ACC112 (cell line): ENCODE results near the gene HMGCR.

ENCODE experiments used
- H2AFZ ChIP-seq: fragments of 200-600 bp; sonication (generic); one replicate; pipeline ENCODE4 v1.6.0; 2017; ENCODE audit warnings: antibody characterized with exemption, low read length; ENCODE audit not compliant: unreplicated experiment
- H3K27ac ChIP-seq: fragments of 200-600 bp; sonication (generic); 2 replicates; pipeline ENCODE4 v1.5.1; 2014; ENCODE audit warnings: low read depth, mild to moderate bottlenecking, antibody characterized with exemption, low read length, moderate library complexity
- H3K27me3 ChIP-seq: fragments of 200-600 bp; sonication (generic); 2 replicates; pipeline ENCODE4 v1.6.1; 2014; ENCODE audit warnings: mild to moderate bottlenecking, antibody characterized with exemption, low read length, moderate library complexity, mixed read lengths; ENCODE audit not compliant: insufficient read depth
- H3K36me3 ChIP-seq: fragments of 200-600 bp; sonication (generic); 2 replicates; pipeline ENCODE4 v1.6.1; 2016; ENCODE audit warnings: mild to moderate bottlenecking, antibody characterized with exemption, low read length, moderate library complexity, mixed read lengths; ENCODE audit not compliant: insufficient read depth
- H3K4me1 ChIP-seq: fragments of 200-600 bp; sonication (generic); one replicate; pipeline ENCODE4 v1.6.1; 2016; ENCODE audit warnings: low read length, mixed read lengths; ENCODE audit not compliant: insufficient read depth, unreplicated experiment, control insufficient read depth
- H3K4me3 ChIP-seq: fragments of 200-600 bp; sonication (generic); 2 replicates; pipeline ENCODE4 v1.5.1; 2014; ENCODE audit warnings: mild to moderate bottlenecking, low read depth, low read length
- H3K79me2 ChIP-seq: fragments of 200-600 bp; sonication (generic); one replicate; pipeline ENCODE4 v1.6.0; 2016; ENCODE audit warnings: low read length; ENCODE audit not compliant: control insufficient read depth, unreplicated experiment, insufficient read depth

HMGCR gene

GRCh38 chr5:75375414-75375813, 38.4 kb downstream of the HMGCR start:
- Histone ChIP-seq H3K27ac (no peak overlapping the region), H3K36me3 (peaks cover 6% of the 10 kb centered on the region; the same call in 1 of the 2 replicates), H2AFZ (no peak overlapping the region), H3K4me1 (no peaks in the 10 kb centered on the region), H3K79me2 (no peaks in the 10 kb centered on the region), H3K4me3 (no peak overlapping the region), H3K27me3 (no peaks in the 10 kb centered on the region)

- Histone ChIP-seq H2AFZ (no peak overlapping the region), H3K79me2 (no peaks in the 10 kb centered on the region), H3K4me3 (no peak overlapping the region), H3K36me3 (peaks cover 12% of the 10 kb centered on the region), H3K4me1 (no peaks in the 10 kb centered on the region), H3K27ac (no peak overlapping the region), H3K27me3 (no peaks in the 10 kb centered on the region)
Measured at GRCh38 chr5:75380099-75380498, 43.1 kb downstream of the HMGCR start.

DNA sequence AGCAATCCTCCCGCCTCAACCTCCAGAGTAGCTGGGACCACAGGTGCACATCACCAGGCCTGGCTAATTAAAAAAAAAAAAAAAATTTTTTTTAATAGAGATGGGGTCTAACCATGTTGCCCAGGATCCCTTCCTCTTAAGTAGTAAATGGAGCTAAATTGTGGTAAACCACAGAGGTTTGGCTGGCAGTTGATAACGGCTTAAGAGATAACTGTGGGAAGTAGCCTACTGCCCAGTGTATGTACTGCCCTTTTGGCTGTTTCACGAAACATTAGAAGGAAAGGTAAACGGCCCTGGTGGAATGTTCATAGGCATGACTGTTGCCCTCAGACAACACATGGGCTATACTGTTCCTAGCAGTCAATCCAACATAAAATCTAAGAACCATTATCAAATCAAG, 44.4 kb downstream of the HMGCR start:
- Histone ChIP-seq H3K36me3 (peaks cover 12% of the 10 kb centered on the region), H3K79me2 (no peaks in the 10 kb centered on the region), H3K4me1 (no peaks in the 10 kb centered on the region), H3K27ac (no peak overlapping the region), H3K4me3 (no peak overlapping the region), H3K27me3 (no peaks in the 10 kb centered on the region), H2AFZ (no peak overlapping the region)

DNA sequence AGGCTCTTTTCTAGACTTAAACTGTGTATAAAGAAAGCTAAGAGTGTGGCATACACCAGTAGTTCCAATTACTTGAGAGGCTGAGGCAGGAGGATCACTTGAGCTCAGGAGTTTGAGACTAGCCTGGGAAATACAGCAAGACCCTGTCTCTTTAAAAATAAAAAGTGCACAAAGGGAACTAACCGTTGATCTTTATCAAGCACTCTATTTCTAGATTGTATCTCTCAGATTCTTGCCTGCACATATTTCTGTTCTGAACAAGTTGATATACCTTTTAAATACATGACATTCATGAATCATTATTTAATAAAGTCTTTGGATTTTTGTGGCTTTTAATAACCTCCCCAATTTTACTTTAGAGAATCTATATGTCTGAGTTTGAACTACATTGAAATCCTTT, 47.2 kb downstream of the HMGCR start:
- H3K36me3 ChIP-seq: peaks cover 22% of the 10 kb centered on the region

GRCh38 chr5:75387806-75388205, 50.8 kb downstream of the HMGCR start:
- Histone ChIP-seq H3K36me3 (peaks cover 21% of the 10 kb centered on the region), H3K4me1 (no peaks in the 10 kb centered on the region), H3K27ac (no peak overlapping the region), H3K79me2 (no peaks in the 10 kb centered on the region), H2AFZ (no peak overlapping the region), H3K27me3 (no peaks in the 10 kb centered on the region), H3K4me3 (no peak overlapping the region)

More for the DNA sequence above, 47.2 kb downstream of the HMGCR start:
- Histone ChIP-seq H2AFZ (no peak overlapping the region), H3K4me1 (no peaks in the 10 kb centered on the region), H3K4me3 (no peak overlapping the region), H3K27ac (no peak overlapping the region), H3K79me2 (no peaks in the 10 kb centered on the region), H3K27me3 (no peaks in the 10 kb centered on the region)

DNA sequence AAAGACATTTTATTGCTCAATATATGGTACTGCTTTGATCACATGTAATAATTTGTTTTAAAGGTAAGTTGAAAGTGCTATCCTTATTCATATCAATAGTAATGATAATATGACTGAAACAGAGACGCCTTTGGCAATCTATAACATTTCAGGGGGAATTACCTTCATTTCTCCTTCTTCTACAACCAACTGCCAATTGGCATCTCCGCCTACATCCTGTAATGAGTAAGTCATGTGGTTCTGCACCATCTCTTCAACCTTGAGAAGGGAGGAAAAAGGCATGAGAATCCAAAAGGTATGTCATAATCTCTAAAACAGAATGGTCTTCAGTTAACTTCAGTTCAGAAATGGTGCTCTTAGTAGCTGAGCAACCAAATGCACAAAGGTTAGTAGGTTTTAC, 52.4 kb downstream of the HMGCR start:
- H3K4me1 ChIP-seq: no peaks in the 10 kb centered on the region
- no peaks in the 10 kb centered on the region for H3K79me2 ChIP-seq
- no peak overlapping the region for H3K4me3 ChIP-seq
- no peaks in the 10 kb centered on the region for H3K27me3 ChIP-seq
- peaks cover 19% of the 10 kb centered on the region for H3K36me3 ChIP-seq
- H3K27ac ChIP-seq: no peak overlapping the region
- no peak overlapping the region for H2AFZ ChIP-seq

- no peak overlapping the region for H3K27ac ChIP-seq
- no peaks in the 10 kb centered on the region for H3K79me2 ChIP-seq
- H3K36me3 ChIP-seq: peaks cover 9% of the 10 kb centered on the region
- no peaks in the 10 kb centered on the region for H3K4me1 ChIP-seq
- H3K4me3 ChIP-seq: no peak overlapping the region
- H2AFZ ChIP-seq: no peak overlapping the region
- no peaks in the 10 kb centered on the region for H3K27me3 ChIP-seq
Measured at GRCh38 chr5:75395277-75395676, 58.3 kb downstream of the HMGCR start.

DNA sequence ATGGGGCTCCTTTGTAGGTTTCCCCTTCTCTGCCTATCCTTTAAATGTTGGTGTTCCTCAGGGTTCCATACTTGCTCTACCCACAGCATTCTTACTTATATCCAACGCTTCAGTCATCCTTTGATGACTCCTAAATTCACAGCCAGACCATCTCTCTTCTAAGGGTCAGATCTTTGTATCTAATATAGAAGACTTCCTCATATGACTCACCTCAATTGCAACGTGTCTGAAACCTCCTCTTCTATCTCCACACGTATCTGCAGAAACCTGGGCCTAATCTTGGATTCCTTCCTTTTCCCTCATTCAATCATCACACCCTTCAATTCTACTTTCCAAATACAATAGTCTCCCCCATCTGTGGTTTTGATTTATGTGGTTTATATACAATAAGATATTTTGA, 68.3 kb downstream of the HMGCR start:
- Histone ChIP-seq H3K27ac (no peak overlapping the region), H3K27me3 (no peaks in the 10 kb centered on the region), H3K79me2 (no peaks in the 10 kb centered on the region), H3K36me3 (peaks cover 19% of the 10 kb centered on the region), H2AFZ (no peak overlapping the region), H3K4me3 (no peak overlapping the region), H3K4me1 (no peaks in the 10 kb centered on the region)
